ACC112 (cell line): ENCODE data around the gene MPZL3.

ENCODE experiments used
- H2AFZ ChIP-seq: fragments of 200-600 bp; sonication (generic); one replicate; pipeline ENCODE4 v1.6.0; 2017; ENCODE audit warnings: antibody characterized with exemption, low read length; ENCODE audit not compliant: unreplicated experiment
- H3K27ac ChIP-seq: fragments of 200-600 bp; sonication (generic); 2 replicates; pipeline ENCODE4 v1.5.1; 2014; ENCODE audit warnings: low read depth, mild to moderate bottlenecking, antibody characterized with exemption, low read length, moderate library complexity
- H3K27me3 ChIP-seq: fragments of 200-600 bp; sonication (generic); 2 replicates; pipeline ENCODE4 v1.6.1; 2014; ENCODE audit warnings: mild to moderate bottlenecking, antibody characterized with exemption, low read length, moderate library complexity, mixed read lengths; ENCODE audit not compliant: insufficient read depth
- H3K36me3 ChIP-seq: fragments of 200-600 bp; sonication (generic); 2 replicates; pipeline ENCODE4 v1.6.1; 2016; ENCODE audit warnings: mild to moderate bottlenecking, antibody characterized with exemption, low read length, moderate library complexity, mixed read lengths; ENCODE audit not compliant: insufficient read depth
- H3K4me1 ChIP-seq: fragments of 200-600 bp; sonication (generic); one replicate; pipeline ENCODE4 v1.6.1; 2016; ENCODE audit warnings: low read length, mixed read lengths; ENCODE audit not compliant: insufficient read depth, unreplicated experiment, control insufficient read depth
- H3K4me3 ChIP-seq: fragments of 200-600 bp; sonication (generic); 2 replicates; pipeline ENCODE4 v1.5.1; 2014; ENCODE audit warnings: mild to moderate bottlenecking, low read depth, low read length
- H3K79me2 ChIP-seq: fragments of 200-600 bp; sonication (generic); one replicate; pipeline ENCODE4 v1.6.0; 2016; ENCODE audit warnings: low read length; ENCODE audit not compliant: control insufficient read depth, unreplicated experiment, insufficient read depth

The MPZL3 gene

GRCh38 chr11:118231461-118231860, 20.7 kb downstream of the MPZL3 start:
- no peaks in the 10 kb centered on the region for H3K36me3 ChIP-seq
- no peaks in the 10 kb centered on the region for H3K79me2 ChIP-seq
- H3K27ac ChIP-seq = no peak overlapping the region
- H3K4me3 ChIP-seq = no peak overlapping the region
- H3K27me3 ChIP-seq = peaks cover 35% of the 10 kb centered on the region
- H2AFZ ChIP-seq = no peak overlapping the region
- no peaks in the 10 kb centered on the region for H3K4me1 ChIP-seq

DNA sequence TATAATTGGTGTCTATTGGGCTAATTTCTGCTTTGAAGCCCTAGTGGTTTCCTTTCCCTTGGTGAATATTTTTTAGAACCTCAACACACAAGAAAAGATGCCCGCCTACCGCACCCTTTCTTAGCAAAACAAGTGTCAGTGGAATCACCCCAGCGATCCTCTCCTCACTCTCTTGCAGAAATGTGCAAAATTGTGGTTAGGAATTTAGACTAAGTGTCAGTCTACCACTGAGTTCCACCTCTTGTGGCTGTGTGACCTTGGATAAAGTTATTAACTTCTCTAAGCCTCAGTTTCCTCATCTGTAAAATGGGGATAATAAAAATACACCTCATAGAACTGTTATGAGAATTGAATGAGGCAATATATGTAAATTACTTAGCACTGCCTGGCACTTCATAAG, 22.1 kb downstream of the MPZL3 start:
- H3K4me1 ChIP-seq = no peaks in the 10 kb centered on the region
- H3K27ac ChIP-seq = no peak overlapping the region
- no peak overlapping the region for H2AFZ ChIP-seq
- no peaks in the 10 kb centered on the region for H3K79me2 ChIP-seq
- no peak overlapping the region for H3K4me3 ChIP-seq
- H3K36me3 ChIP-seq = no peaks in the 10 kb centered on the region
- H3K27me3 ChIP-seq = peaks cover 28% of the 10 kb centered on the region

GRCh38 chr11:118229274-118229847, 22.8 kb downstream of the MPZL3 start:
- Histone ChIP-seq H3K36me3 (no peaks in the 10 kb centered on the region), H3K27me3 (peaks cover 30% of the 10 kb centered on the region), H3K79me2 (no peaks in the 10 kb centered on the region), H3K4me3 (no peak overlapping the region), H2AFZ (no peak overlapping the region), H3K27ac (no peak overlapping the region), H3K4me1 (no peaks in the 10 kb centered on the region)

DNA sequence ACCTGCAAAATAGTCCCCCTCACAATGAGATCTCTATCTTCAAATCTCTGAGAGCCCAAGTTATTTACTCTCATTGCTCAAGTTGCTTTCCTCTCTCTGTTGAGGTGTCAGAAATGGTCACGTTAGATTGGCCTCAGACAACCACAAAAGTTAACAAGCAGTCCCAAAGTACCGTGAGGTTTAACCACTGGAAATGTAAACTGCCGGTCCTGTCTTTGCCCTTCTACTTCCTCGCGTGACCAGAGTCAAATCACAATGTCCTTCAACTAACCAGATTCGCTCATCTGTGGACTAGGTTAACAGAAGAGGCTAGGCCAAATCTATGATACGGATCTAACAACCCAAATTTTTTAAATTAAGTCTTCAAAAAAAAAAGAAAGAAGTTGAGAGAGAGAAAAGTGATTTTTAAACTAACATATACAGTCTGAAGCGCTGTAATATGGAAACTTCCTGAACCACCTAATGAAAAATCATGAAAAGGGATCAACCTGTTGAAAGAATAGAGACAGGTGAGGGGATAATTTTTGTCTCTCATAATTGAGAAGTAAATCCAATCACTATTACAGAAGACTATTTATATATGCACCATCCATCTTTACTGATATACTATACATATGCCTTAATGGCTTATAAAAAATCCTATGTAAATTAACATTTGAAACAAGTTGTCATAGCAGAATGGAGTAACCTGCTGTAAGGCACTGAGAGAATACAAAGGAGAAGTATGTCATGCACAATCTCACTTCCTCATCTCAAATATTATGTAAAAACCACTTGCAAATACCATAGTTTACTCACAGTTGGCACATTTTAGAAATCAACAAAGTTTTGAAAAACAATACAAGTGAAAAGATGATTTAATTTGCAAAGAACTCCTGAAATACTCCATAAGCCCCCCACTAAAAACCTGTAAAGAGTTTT, 24.0 kb downstream of the MPZL3 start:
- no peaks in the 10 kb centered on the region for H3K79me2 ChIP-seq
- H2AFZ ChIP-seq = no peak overlapping the region
- no peak overlapping the region for H3K27ac ChIP-seq
- H3K36me3 ChIP-seq = no peaks in the 10 kb centered on the region
- no peaks in the 10 kb centered on the region for H3K4me1 ChIP-seq
- H3K4me3 ChIP-seq = no peak overlapping the region
- H3K27me3 ChIP-seq = peaks cover 38% of the 10 kb centered on the region

GRCh38 chr11:118226781-118227180, 25.4 kb downstream of the MPZL3 start:
- Histone ChIP-seq H3K36me3 (no peaks in the 10 kb centered on the region), H3K4me3 (no peak overlapping the region), H3K27me3 (peaks cover 40% of the 10 kb centered on the region), H3K4me1 (no peaks in the 10 kb centered on the region), H3K27ac (no peak overlapping the region), H2AFZ (no peak overlapping the region), H3K79me2 (no peaks in the 10 kb centered on the region)

- no peaks in the 10 kb centered on the region for H3K79me2 ChIP-seq
- H3K36me3 ChIP-seq = no peaks in the 10 kb centered on the region
- H3K27me3 ChIP-seq = peaks cover 42% of the 10 kb centered on the region
- H2AFZ ChIP-seq = no peak overlapping the region
- no peak overlapping the region for H3K27ac ChIP-seq
- H3K4me3 ChIP-seq = no peak overlapping the region
- H3K4me1 ChIP-seq = no peaks in the 10 kb centered on the region
Observed at GRCh38 chr11:118226296-118226695, 25.9 kb downstream of the MPZL3 start.

- H3K79me2 ChIP-seq = no peaks in the 10 kb centered on the region
- no peaks in the 10 kb centered on the region for H3K4me1 ChIP-seq
- H3K36me3 ChIP-seq = no peaks in the 10 kb centered on the region
- no peak within 1 kb of the TSS for H3K4me3 ChIP-seq
- H3K27me3 ChIP-seq = peaks cover 55% of the 10 kb centered on the region
- no peak within 1 kb of the TSS for H3K27ac ChIP-seq
- H2AFZ ChIP-seq = no peak within 1 kb of the TSS
Observed at GRCh38 chr11:118224511-118225188, 27.5 kb downstream of the MPZL3 start, which contains the start of gene JAML. Gene JAML (minus strand): TSS chr11:118225011. CDS start chr11:118214866, 10,145 bp downstream.

- no peak overlapping the region for H3K4me3 ChIP-seq
- H3K27me3 ChIP-seq = peaks cover 61% of the 10 kb centered on the region
- no peak overlapping the region for H2AFZ ChIP-seq
- no peaks in the 10 kb centered on the region for H3K36me3 ChIP-seq
- H3K79me2 ChIP-seq = no peaks in the 10 kb centered on the region
- H3K27ac ChIP-seq = no peak overlapping the region
- H3K4me1 ChIP-seq = no peaks in the 10 kb centered on the region
Observed at GRCh38 chr11:118223992-118224391, 28.2 kb downstream of the MPZL3 start.

- no peak overlapping the region for H2AFZ ChIP-seq
- no peak overlapping the region for H3K4me3 ChIP-seq
- no peak overlapping the region for H3K27ac ChIP-seq
Observed at GRCh38 chr11:118223570-118223969, 28.6 kb downstream of the MPZL3 start.

DNA sequence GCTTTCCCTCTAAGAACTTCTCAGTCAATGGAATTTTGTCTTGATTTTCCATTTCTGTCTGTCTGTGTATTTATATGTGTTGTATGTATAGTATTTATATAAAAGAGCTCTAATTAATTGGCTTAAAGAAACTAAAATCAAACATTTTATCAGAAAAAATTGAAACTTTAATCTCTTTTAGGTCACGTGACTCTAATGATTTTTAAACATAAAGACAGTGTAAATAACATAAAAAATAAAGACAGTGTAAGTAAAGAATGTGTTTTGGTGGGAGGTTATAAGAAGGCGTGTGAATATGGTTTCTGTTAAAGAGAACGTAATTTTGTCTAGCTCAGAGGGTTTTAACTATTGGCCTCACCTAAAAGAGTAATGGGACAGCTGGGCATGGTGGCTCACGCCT, 29.7 kb downstream of the MPZL3 start:
- H3K27ac ChIP-seq = no peak overlapping the region
- H3K36me3 ChIP-seq = no peaks in the 10 kb centered on the region
- H3K79me2 ChIP-seq = no peaks in the 10 kb centered on the region
- no peaks in the 10 kb centered on the region for H3K4me1 ChIP-seq
- H3K27me3 ChIP-seq = peaks cover 75% of the 10 kb centered on the region
- no peak overlapping the region for H2AFZ ChIP-seq
- no peak overlapping the region for H3K4me3 ChIP-seq

More at GRCh38 chr11:118223570-118223969, 28.6 kb downstream of the MPZL3 start:
- Histone ChIP-seq H3K27me3 (peaks cover 66% of the 10 kb centered on the region), H3K79me2 (no peaks in the 10 kb centered on the region), H3K36me3 (no peaks in the 10 kb centered on the region), H3K4me1 (no peaks in the 10 kb centered on the region)
